Anterior cingulate cortex (tissue), 58 donors: ENCODE data around the gene PGPEP1.

Source experiments
- DNase-seq, 58 donors: peaks; one replicate each; lab custom pipeline; 2025; lab: John Stamatoyannopoulos, UW

The PGPEP1 gene, protein sequence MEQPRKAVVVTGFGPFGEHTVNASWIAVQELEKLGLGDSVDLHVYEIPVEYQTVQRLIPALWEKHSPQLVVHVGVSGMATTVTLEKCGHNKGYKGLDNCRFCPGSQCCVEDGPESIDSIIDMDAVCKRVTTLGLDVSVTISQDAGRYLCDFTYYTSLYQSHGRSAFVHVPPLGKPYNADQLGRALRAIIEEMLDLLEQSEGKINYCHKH

GRCh38 chr19:18340190-18340989 is at the start of gene PGPEP1:
TSS of gene PGPEP1 (plus strand) at chr19:18340598. CDS start at chr19:18340682, 84 bp downstream.
- DNase-seq, result peak in 54 of 58 donors; percentile 8 to 81 (median 50)

- DNase-seq, result peak in 3 of 58 donors; percentile 39 to 55 (median 47)
These were observed 49.3 kb upstream of the PGPEP1 start for GRCh38 chr19:18291019-18291524.

- peak in 57 of 58 donors; percentile 19 to 88 (median 74) for DNase-seq
These were observed 48.6 kb upstream of the PGPEP1 start for GRCh38 chr19:18291590-18292461.

GRCh38 chr19:18292462-18292809 is 48.0 kb upstream of the PGPEP1 start:
- peak in 3 of 58 donors; percentile 44 to 72 (median 52) for DNase-seq

GRCh38 chr19:18292810-18293641 is 47.4 kb upstream of the PGPEP1 start:
- peak in 55 of 58 donors; percentile 18 to 85 (median 58) for DNase-seq

DNA sequence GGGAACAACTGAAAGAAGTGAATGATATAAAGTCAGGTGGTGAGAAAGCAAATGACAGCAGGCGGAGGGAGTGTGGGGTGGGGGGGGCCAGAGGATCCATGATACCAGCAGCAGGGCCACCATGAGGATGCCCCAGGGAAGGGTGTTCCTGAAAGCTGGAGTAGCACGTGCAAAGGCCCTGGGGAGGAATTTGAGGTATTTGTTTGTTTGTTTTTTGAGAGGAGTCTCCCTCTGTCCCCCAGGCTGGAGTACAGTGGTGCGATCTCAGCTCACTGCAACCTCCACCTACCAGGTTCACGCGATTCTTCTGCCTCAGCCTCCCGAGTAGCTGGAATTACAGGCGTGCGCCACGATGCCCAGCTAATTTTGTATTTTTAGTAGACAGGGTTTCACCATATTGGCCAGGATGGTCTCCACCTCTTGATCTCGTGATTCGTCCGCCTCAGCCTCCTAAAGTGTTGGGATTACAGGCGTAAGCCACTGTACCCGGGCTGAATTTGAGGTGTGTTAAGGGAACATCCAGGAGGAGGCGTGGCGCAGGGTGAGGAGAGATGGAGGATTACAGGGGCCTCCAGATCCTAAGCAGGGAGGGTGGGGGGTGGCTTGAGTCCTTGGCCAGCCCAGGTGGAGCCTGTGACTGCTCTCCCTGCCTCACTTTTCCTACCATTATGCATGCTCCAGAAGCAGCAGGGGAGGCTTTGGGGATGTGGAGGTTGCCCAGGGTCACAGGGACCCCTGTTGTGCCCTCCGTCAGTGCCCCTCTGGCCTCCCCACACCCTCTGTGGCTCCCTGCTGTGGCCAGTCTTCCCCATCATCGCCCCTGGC is 46.5 kb upstream of the PGPEP1 start:
- DNase-seq, result no peak

DNA sequence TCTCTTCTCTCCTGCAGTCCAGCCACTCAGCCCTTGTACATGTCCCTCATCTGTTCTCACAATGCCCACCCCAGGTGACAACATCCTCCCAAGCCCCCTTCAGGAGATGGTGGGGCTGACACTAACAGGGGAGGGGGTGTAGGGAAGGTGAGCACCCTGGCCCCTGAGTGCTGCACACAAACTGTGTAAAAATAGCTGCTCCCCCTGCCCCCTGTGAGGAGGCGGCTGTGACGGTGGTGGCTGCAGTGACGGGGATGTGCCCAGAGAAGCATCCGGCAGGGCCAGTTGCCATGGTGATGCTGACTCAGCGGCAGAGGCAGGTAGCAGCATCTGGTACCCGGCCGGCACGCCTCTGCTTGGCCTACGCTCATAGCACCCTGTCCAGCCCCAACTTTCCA is 45.9 kb upstream of the PGPEP1 start:
- peak in 46 of 58 donors; percentile 8 to 84 (median 45) for DNase-seq

DNA sequence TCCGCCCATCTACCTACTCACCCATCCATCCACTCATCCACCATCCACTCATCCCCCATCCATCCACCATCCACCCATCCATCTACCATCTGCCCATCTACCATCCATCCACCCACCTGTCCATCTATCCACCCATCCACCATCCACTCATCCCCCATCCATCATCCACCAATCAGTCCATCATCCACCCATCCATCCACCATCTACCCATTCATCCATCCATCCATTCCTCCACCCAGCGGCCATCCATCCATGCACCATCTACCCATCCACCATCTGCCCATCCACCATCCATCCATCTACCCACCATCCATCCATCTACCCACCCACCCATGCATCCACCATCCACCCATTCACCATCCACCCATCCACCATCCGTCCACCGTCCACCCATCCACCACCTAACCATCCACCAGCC is 45.4 kb upstream of the PGPEP1 start:
- no peak for DNase-seq

DNA sequence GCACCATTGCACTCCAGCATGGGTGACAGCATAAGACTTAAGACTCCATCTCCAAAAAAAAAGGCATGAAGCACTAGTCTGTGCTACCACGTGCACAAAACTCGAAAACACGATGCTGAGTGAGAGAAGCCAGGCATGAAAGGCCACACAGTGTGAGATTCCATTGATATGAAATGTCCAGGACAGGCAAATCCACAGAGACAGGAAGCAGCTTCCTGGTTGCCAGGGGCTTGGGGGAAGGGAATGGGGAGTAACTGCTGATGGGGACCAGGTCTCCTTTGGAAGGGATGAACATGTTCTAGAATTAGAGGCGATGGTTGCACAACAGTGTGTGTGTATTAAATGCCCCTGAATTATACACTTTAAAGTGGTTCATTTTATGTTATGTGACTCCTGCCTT is 43.1 kb upstream of the PGPEP1 start:
- DNase-seq, result no peak

- DNase-seq, result no peak
These were observed 41.8 kb upstream of the PGPEP1 start for GRCh38 chr19:18298601-18299000.

GRCh38 chr19:18299654-18300053 is 40.7 kb upstream of the PGPEP1 start:
- no peak for DNase-seq

GRCh38 chr19:18300930-18301717 is 39.3 kb upstream of the PGPEP1 start:
- peak in 2 of 58 donors; percentile 18 to 24 for DNase-seq

GRCh38 chr19:18301718-18302111 is 38.7 kb upstream of the PGPEP1 start:
- no peak for DNase-seq

GRCh38 chr19:18304208-18304457 is 36.3 kb upstream of the PGPEP1 start:
- DNase-seq, result peak in 9 of 58 donors; percentile 45 to 67 (median 51)

DNA sequence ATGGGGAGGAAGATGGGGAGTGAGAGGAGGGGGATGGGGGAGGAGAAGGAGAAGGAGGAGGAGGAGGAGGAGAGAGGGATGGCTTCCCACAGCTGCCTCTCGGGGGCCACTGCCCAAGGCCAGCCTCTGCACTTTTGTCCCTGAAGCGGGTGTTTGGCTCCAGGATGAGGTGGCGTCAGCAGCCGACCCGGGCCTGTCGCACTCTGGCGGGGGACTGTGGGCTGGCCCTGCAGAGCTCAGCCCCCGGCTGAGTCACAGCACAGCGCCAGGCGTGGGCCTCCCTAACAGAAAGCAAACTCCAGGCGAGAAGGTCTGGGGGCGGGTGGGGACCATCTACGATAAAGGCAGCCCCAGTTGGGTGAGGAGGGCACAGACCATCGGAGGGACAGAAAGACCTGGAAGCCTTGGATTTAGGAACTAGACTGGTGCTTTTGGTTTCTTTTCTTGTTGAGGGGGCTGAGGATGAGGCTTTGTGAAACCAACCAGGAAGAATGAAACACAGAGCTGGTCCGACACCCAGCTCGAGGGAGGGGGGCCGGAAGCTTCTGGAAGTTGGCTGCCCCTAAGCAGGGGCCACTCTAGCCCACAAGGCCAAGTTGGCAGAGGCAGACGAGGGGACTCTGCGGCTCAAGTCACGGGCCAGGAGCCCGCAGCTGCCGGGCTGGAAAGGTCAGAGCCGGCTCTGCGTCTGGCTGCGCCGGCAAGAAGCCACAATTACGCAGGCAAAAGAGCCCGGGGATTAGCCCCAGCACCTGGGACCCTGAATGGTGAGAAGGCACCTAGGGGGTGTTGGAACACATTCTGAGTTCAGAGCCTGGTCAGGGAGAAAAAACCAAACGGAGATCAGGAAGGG is 35.7 kb upstream of the PGPEP1 start:
- peak; percentile 33 to 87 (median 72) for DNase-seq

GRCh38 chr19:18306209-18306887 is 34.0 kb upstream of the PGPEP1 start:
- no peak for DNase-seq

DNA sequence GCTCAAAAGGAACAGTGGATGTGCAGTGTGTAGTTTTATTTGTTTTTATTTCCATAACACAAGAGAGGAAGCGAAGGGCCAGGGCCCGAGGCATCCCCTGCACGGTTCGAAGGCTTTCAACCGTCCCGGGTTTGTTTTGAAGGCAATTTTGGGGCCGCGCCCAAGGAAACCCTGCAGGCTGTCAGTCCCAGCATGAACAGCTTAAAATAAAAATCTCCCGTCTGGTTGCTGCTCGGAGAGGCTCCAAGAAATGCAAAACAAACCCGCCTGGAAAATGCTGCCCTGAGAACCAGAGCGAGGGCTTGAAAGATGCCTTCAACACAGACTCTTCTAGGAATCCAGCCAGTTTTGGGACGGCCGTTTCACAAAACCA is 33.5 kb upstream of the PGPEP1 start:
- peak in 46 of 58 donors; percentile 8 to 75 (median 36) for DNase-seq
